B cell (primary cell): Measurements from ENCODE around the gene CELF4. TPM values are rescaled to one million over a fixed set of nuclear protein-coding genes. Genes with fewer than 3 reads are reported as not detected.
"Not testable (repeated sequence)": the region's sequence is repeated elsewhere in the genome, so short reads cannot be mapped to it uniquely, and the experiment has no call there.

Experiments
- ATAC-seq: fragments of 200-7000 bp; cut with Tn5 transposase; one replicate; pipeline ENCODE4 v1.10.0; 2021; ENCODE audit warnings: low read depth, mild to moderate bottlenecking, moderate number of reproducible peaks, moderate library complexity
- CTCF ChIA-PET: fragments of 350-600 bp; sonication (Branson Sonifier 250); formaldehyde crosslinking; loops from one replicate; lab custom pipeline; 2021; ENCODE audit warnings: antibody characterized with exemption, inconsistent platforms; lab: Charles Lee
- POLR2A ChIA-PET: fragments of 350-600 bp; sonication (Branson Sonifier 250); formaldehyde crosslinking; loops from one replicate; lab custom pipeline; 2021; ENCODE audit warnings: antibody characterized with exemption; lab: Charles Lee
- DNase-seq: peaks from one replicate; pipeline ENCODE4 v3.0.0; 2013
- H2AFZ ChIP-seq: 2 replicates; pipeline ENCODE4 v1.6.1; 2012; ENCODE audit warnings: mild to moderate bottlenecking, low read depth, low read length; ENCODE audit not compliant: insufficient read depth, poor library complexity, severe bottlenecking
- H3K27ac ChIP-seq, 2 donors: 1 replicate in 1 of 2; 2 replicates in 1 of 2; pipeline ENCODE4 v1.5.1; 2012 to 2013; ENCODE audit warnings: low read length in 2 of 2, mild to moderate bottlenecking in 2 of 2, moderate library complexity in 1 of 2
- H3K27me3 ChIP-seq, 4 experiments: fragments of 200-600 bp in 1 of 4; sonication (generic) in 1 of 4; replicated peaks in 1 of 4; 1 replicate in 2 of 4; 2 replicates in 2 of 4; pipeline versions ENCODE4 v1.6.1 to v1.7.0; 2013 to 2016; ENCODE audit warnings: low read length in 3 of 4, mild to moderate bottlenecking in 2 of 4, mixed read lengths in 1 of 4, moderate library complexity in 1 of 4; ENCODE audit not compliant: insufficient read depth in 4 of 4, control insufficient read depth in 3 of 4; ENCODE audit errors: control extremely low read depth in 1 of 4
- H3K36me3 ChIP-seq, 2 experiments: replicated peaks in 1 of 2; 1 replicate in 1 of 2; 2 replicates in 1 of 2; pipeline versions ENCODE4 v1.6.1 to v1.7.1; 2013; ENCODE audit warnings: low read length in 1 of 2; ENCODE audit not compliant: insufficient read depth in 2 of 2, control insufficient read depth in 1 of 2; ENCODE audit errors: control extremely low read depth in 1 of 2, extremely low read depth in 1 of 2
- H3K4me1 ChIP-seq, 2 donors: fragments of 200-600 bp in 1 of 2; sonication (generic) in 1 of 2; 1 replicate in 1 of 2; 2 replicates in 1 of 2; pipeline versions ENCODE4 v1.5.1 to v1.6.1; 2013 to 2017; ENCODE audit warnings: low read length in 2 of 2; ENCODE audit not compliant: control insufficient read depth in 2 of 2, insufficient read depth in 2 of 2
- H3K4me2 ChIP-seq: replicated peaks from 2 replicates; pipeline ENCODE3; 2012; ENCODE audit warnings: mild to moderate bottlenecking, low read depth, low read length; ENCODE audit not compliant: poor library complexity, severe bottlenecking
- H3K4me3 ChIP-seq, 5 experiments: fragments of 200-600 bp in 1 of 5; sonication (generic) in 1 of 5; 1 replicate in 3 of 5; 2 replicates in 2 of 5; pipeline versions ENCODE4 v1.5.1 to v1.7.0; 2011 to 2016; ENCODE audit warnings: low read length in 4 of 5, mild to moderate bottlenecking in 4 of 5, low read depth in 2 of 5, control low read depth in 1 of 5, moderate library complexity in 1 of 5; ENCODE audit not compliant: insufficient read depth in 1 of 5; ENCODE audit errors: control extremely low read depth in 1 of 5, extremely low read depth in 1 of 5
- H3K79me2 ChIP-seq: fragments of 200-600 bp; sonication (generic); one replicate; pipeline ENCODE4 v1.6.0; 2016; ENCODE audit warnings: low read length; ENCODE audit not compliant: control insufficient read depth, insufficient read depth
- H3K9ac ChIP-seq: fragments of 200-600 bp; sonication (generic); 2 replicates; pipeline ENCODE4 v1.6.1; 2017; ENCODE audit warnings: mild to moderate bottlenecking, low read length, moderate library complexity
- H3K9me3 ChIP-seq, 3 donors: one replicate each; pipeline versions ENCODE4 v1.6.1 to v1.7.1; 2013; ENCODE audit warnings: low read length in 2 of 3; ENCODE audit not compliant: control insufficient read depth in 2 of 3, insufficient read depth in 1 of 3; ENCODE audit errors: control extremely low read depth in 1 of 3
- H4K20me1 ChIP-seq: 2 replicates; pipeline ENCODE4 v1.6.0; 2012; ENCODE audit warnings: mild to moderate bottlenecking, low read length; ENCODE audit not compliant: insufficient read depth, control insufficient read depth, poor library complexity, severe bottlenecking
- H3K27ac Mint-ChIP-seq: one replicate; pipeline ENCODE4 v1.8.0; 2021; ENCODE audit warnings: mixed read lengths
- H3K27me3 Mint-ChIP-seq: one replicate; pipeline ENCODE4 v1.8.0; 2021; ENCODE audit warnings: mixed read lengths
- H3K4me1 Mint-ChIP-seq: one replicate; pipeline ENCODE4 v1.8.0; 2021; ENCODE audit warnings: mixed read lengths
- H3K4me3 Mint-ChIP-seq: one replicate; pipeline ENCODE4 v1.8.0; 2021; ENCODE audit warnings: mixed read lengths
- H3K9me3 Mint-ChIP-seq: one replicate; pipeline ENCODE4 v1.8.0; 2022; ENCODE audit warnings: mixed read lengths; ENCODE audit not compliant: insufficient read depth
- EZH2 ChIP-seq: IDR thresholded peaks from 2 replicates; pipeline ENCODE4 v1.6.1; 2012; ENCODE audit warnings: borderline replicate concordance, low read depth, mild to moderate bottlenecking, moderate library complexity, low read length; ENCODE audit not compliant: insufficient read depth, poor library complexity, severe bottlenecking
- WGBS: methylation state at CpG from one replicate; pipeline ENCODE4 v1.1.5; 2013; ENCODE audit warnings: missing lambda C conversion rate; ENCODE audit not compliant: insufficient coverage; 5-methylcytosine and 5-hydroxymethylcytosine counted together
- intact Hi-C: fragments of 100-400 bp; cut with micrococcal nuclease; formaldehyde crosslinking; loops from one replicate; pipeline ENCODE4 v1.10.0; 2022
- polyA plus RNA-seq: library from polyadenylated mRNA; depleted of rRNA; stranded (reverse); fragments of >200 nt; gene quantifications from 2 replicates; pipeline ENCODE4 v1.2.3, GENCODE V29; 2012
- total RNA-seq, 2 donors: library from RNA; stranded (reverse); fragments of 120-200 nt in 1 of 2; gene quantifications; 1 replicate in 1 of 2; 2 replicates in 1 of 2; pipeline versions ENCODE4 v1.2.3 to v1.2.4, GENCODE V29; 2013 to 2022
- TF ChIP-seq, protein P1 (sequence below): fragments of 200-600 bp; IDR thresholded peaks from one replicate; pipeline ENCODE4 v1.8.0; 2022; ENCODE audit warnings: antibody characterized with exemption, mild to moderate bottlenecking

Gene CELF4
- total and polyA plus RNA-seq, 2 donors (not counting 1 experiment from before 2014, with no cell fraction given) = not detected

DNA sequence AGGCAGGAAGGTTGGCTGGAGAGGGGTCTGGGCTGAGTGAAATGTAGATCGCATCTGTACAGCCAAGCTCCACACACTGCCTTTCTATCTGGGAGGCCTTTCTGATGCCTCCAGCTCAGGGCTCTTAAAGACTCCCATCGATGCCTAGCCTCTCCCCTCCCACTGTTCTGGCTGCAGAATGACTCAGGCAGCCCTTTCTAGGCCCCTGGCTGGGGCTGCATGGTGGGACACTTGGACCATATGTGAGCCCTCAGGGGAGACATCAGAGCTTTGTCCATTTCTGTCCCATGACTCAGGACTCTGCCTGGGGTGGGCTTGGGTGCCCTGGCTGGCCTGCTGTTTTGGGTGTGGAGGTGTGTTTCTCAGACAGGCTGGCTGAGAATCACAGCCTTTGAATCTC lies 101.3 kb downstream of the CELF4 start:
- POLR2A ChIA-PET = no interaction called here
- H3K4me3 ChIP-seq = no peak overlapping the region

DNA sequence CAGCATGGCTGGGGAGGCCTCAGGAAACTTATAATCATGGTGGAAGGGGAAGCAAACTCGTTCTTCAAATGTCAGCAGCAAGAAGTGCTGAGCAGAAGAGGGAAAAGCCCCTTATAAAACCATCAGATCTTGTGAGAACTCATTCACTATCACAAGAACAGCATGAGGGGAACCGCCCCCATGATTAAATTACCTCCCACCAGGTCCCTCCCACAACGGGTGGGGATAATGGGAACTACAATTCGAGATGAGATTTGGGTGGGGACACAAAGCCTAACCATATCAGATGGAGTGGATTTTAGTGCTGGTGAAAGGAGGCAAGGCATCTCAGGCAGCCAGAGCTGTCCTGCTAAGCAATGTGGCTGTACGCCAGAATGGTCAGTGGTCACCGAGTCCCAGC lies 104.3 kb downstream of the CELF4 start:
- H3K27me3 ChIP-seq, H3K4me3 Mint-ChIP-seq, H3K4me1 ChIP-seq, POLR2A ChIA-PET, H3K36me3 ChIP-seq, intact Hi-C loops, H3K4me2 ChIP-seq, ATAC-seq, H3K9me3 Mint-ChIP-seq, H2AFZ ChIP-seq, H3K9me3 ChIP-seq, CTCF ChIA-PET, H3K79me2 ChIP-seq, H3K9ac ChIP-seq, H3K27ac Mint-ChIP-seq, DNase-seq, H3K27ac ChIP-seq, H4K20me1 ChIP-seq, H3K4me1 Mint-ChIP-seq, H3K4me3 ChIP-seq: not testable (repeated sequence)
- peaks cover 11% of the 10 kb centered on the region for H3K27me3 Mint-ChIP-seq
- 97% methylated on average over 2 of the region's 6 CpGs for WGBS

More for the DNA sequence above, 101.3 kb downstream of the CELF4 start:
- H3K27me3 ChIP-seq = peaks cover 0 to 3% (median 0%) of the 10 kb centered on the region in 4 experiments
- TF ChIP-seq, protein P1, sequence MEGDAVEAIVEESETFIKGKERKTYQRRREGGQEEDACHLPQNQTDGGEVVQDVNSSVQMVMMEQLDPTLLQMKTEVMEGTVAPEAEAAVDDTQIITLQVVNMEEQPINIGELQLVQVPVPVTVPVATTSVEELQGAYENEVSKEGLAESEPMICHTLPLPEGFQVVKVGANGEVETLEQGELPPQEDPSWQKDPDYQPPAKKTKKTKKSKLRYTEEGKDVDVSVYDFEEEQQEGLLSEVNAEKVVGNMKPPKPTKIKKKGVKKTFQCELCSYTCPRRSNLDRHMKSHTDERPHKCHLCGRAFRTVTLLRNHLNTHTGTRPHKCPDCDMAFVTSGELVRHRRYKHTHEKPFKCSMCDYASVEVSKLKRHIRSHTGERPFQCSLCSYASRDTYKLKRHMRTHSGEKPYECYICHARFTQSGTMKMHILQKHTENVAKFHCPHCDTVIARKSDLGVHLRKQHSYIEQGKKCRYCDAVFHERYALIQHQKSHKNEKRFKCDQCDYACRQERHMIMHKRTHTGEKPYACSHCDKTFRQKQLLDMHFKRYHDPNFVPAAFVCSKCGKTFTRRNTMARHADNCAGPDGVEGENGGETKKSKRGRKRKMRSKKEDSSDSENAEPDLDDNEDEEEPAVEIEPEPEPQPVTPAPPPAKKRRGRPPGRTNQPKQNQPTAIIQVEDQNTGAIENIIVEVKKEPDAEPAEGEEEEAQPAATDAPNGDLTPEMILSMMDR = no peak
- TF ChIP-seq EZH2 = no peak
- no peak overlapping the region for H3K9ac ChIP-seq
- Mint-ChIP-seq H3K4me3 (no peak overlapping the region), H3K27me3 (peaks cover 12% of the 10 kb centered on the region), H3K4me1 (no peaks in the 10 kb centered on the region), H3K27ac (no peak overlapping the region), H3K9me3 (peaks cover 2% of the 10 kb centered on the region)
- H3K4me2 ChIP-seq = no peak overlapping the region
- H2AFZ ChIP-seq = no peak overlapping the region
- no peaks in the 10 kb centered on the region for H3K36me3 ChIP-seq
- H3K27ac ChIP-seq = no peak overlapping the region
- intact Hi-C loops = no loop called here
- no peaks in the 10 kb centered on the region for H3K79me2 ChIP-seq
- H3K4me1 ChIP-seq = no peaks in the 10 kb centered on the region
- WGBS = 63% methylated on average over 1 of the region's 2 CpGs
- H4K20me1 ChIP-seq = no peaks in the 10 kb centered on the region
- ATAC-seq = no peak
- CTCF ChIA-PET = interaction anchor here (0.6 kb wide), 1 partner anchor 405 kb away, joined by 3 read pairs; no protein-coding TSS in a partner anchor
- DNase-seq = no peak
- no peaks in the 10 kb centered on the region for H3K9me3 ChIP-seq
